Measurements from ENCODE around the gene SCRN2.

- TF ChIP-seq EZH2 (conservative IDR thresholded peaks at IDR 0.05; ENCODE audit: low read depth, low read length) (no peak), MLX (CRISPR knock-in tag; IDR thresholded peaks at IDR 0.05) (no peak), SCMH1 (CRISPR knock-in tag; IDR thresholded peaks at IDR 0.05; ENCODE audit: borderline replicate concordance) (no peak), ZNF124 (CRISPR knock-in tag; IDR thresholded peaks at IDR 0.05) (no peak), ZNF121 (CRISPR knock-in tag; IDR thresholded peaks at IDR 0.05) (no peak), RAD21 (CRISPR knock-in tag; IDR thresholded peaks at IDR 0.05) (no peak), TFE3 (CRISPR knock-in tag; IDR thresholded peaks at IDR 0.05) (no peak), GATAD2A (CRISPR knock-in tag; IDR thresholded peaks at IDR 0.05) (no peak), ATF3 (CRISPR knock-in tag; IDR thresholded peaks at IDR 0.05) (no peak), NFAT5 (CRISPR knock-in tag; IDR thresholded peaks at IDR 0.05) (no peak), SRF (IDR thresholded peaks at IDR 0.05; ENCODE audit: low read depth, low read length) (no peak), HDAC6 (IDR thresholded peaks at IDR 0.05; ENCODE audit: low read depth, low read length) (no peak)
Measured at GRCh38 chr17:47792979-47793378, 48.1 kb downstream of the SCRN2 start.

Measured in HepG2 (cell line).